GM19395 (cell line): Measurements from ENCODE around the gene ANO10.

ENCODE experiments used
- ATAC-seq: cut with Tn5 transposase; IDR thresholded peaks from one replicate; pipeline ENCODE4 v1.9.1; 2021; ENCODE audit warnings: mild to moderate bottlenecking, moderate library complexity; ENCODE audit not compliant: unreplicated experiment

Gene ANO10

GRCh38 chr3:43423639-43424038 lies 198.2 kb downstream of the ANO10 start:
- no peak for ATAC-seq

GRCh38 chr3:43423142-43423541 lies 198.7 kb downstream of the ANO10 start:
- ATAC-seq = no peak

GRCh38 chr3:43418601-43419272 lies 203.1 kb downstream of the ANO10 start:
- ATAC-seq = no peak

GRCh38 chr3:43417133-43417532 lies 204.7 kb downstream of the ANO10 start:
- ATAC-seq = no peak

- ATAC-seq = no peak
Measured at GRCh38 chr3:43415088-43415487, 206.7 kb downstream of the ANO10 start.

- ATAC-seq = no peak
Measured at GRCh38 chr3:43413676-43414368, 208.0 kb downstream of the ANO10 start.

GRCh38 chr3:43411429-43411828 lies 210.4 kb downstream of the ANO10 start:
- ATAC-seq = no peak

- no peak for ATAC-seq
Measured at GRCh38 chr3:43410592-43410991, 211.2 kb downstream of the ANO10 start.

- no peak for ATAC-seq
Measured at GRCh38 chr3:43409506-43409905, 212.3 kb downstream of the ANO10 start.

- no peak for ATAC-seq
Measured at GRCh38 chr3:43406643-43407023, 215.2 kb downstream of the ANO10 start.

GRCh38 chr3:43405888-43406642 lies 215.7 kb downstream of the ANO10 start:
- no peak for ATAC-seq

GRCh38 chr3:43400781-43401730 lies 220.8 kb downstream of the ANO10 start:
- ATAC-seq = no peak

GRCh38 chr3:43400167-43400566 lies 221.6 kb downstream of the ANO10 start:
- ATAC-seq = no peak

- ATAC-seq = no peak
Measured at GRCh38 chr3:43399034-43399433, 222.8 kb downstream of the ANO10 start.

- no peak for ATAC-seq
Measured at GRCh38 chr3:43394041-43394554, 227.7 kb downstream of the ANO10 start.

GRCh38 chr3:43391621-43392020 lies 230.2 kb downstream of the ANO10 start:
- ATAC-seq = no peak

- ATAC-seq = no peak
Measured at GRCh38 chr3:43390255-43390588, 231.6 kb downstream of the ANO10 start.

GRCh38 chr3:43389388-43390254 lies 232.2 kb downstream of the ANO10 start:
- peak; percentile 74 for ATAC-seq

GRCh38 chr3:43388915-43389314 lies 232.9 kb downstream of the ANO10 start:
- ATAC-seq = no peak

GRCh38 chr3:43388175-43388574 lies 233.6 kb downstream of the ANO10 start:
- ATAC-seq = no peak
